ENCODE results near the gene TBC1D8B. TPM values are rescaled to one million over a fixed set of nuclear protein-coding genes. Genes with fewer than 3 reads are reported as not detected.

The TBC1D8B gene
- total and polyA plus RNA-seq, 2 of the 4 experiments (the other 2 are of a cell fraction), result 8.3 to 10.4 TPM

DNA sequence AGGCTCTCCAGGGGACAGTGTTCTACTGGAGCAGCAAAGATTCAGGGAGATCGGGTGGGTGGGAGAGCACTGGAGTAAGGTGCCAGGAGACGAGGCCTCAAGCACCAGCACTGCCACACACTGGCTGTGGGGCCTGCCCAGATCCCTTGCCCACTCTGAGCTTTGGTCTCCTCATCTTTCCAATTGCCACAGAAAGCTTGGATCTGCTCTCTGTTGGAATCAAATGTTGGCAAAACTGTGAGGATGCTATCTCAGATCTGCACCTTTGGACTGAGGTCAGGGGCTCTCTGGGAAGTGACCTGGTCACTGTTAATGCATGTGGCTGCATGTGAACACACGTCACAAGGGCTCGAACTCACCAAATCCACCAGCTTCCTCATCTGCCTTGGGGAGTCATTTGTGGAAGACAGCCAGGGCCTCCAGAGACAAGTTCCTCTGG lies 99.3 kb downstream of the TBC1D8B start:
- H4K91ac ChIP-seq (ENCODE audit: insufficient read depth, low read depth, low read length), result no peak overlapping the region
- H2AK5ac ChIP-seq (ENCODE audit: low read depth, low read length), result no peak overlapping the region
- H4K5ac ChIP-seq (ENCODE audit: low read depth, low read length), result no peak overlapping the region
- WGBS, 2 experiments (ENCODE audit: extremely low coverage in 2 of 2, insufficient read length in 1 of 2), result 50% methylated on average over 2 of the region's 4 CpGs; no CpG with 5 or more reads in 1 of the 2 experiments
- no peaks in the 10 kb centered on the region for H3K79me1 ChIP-seq (ENCODE audit: low read depth in 1 of 2, low read length in 2 of 2)
- no peak overlapping the region for H3K18ac ChIP-seq (ENCODE audit: low read depth, low read length)
- H3K9ac ChIP-seq (ENCODE audit: low read depth, low read length), result no peak overlapping the region
- no peak overlapping the region for H3K4ac ChIP-seq (ENCODE audit: low read depth, low read length)
- no peaks in the 10 kb centered on the region for H3K4me1 ChIP-seq (ENCODE audit: control insufficient read depth, insufficient read depth, low read length)
- ChIA-PET CTCF (interaction anchor here (1.3 kb wide), 1 partner anchor 49 kb away, joined by 4 read pairs; no protein-coding TSS in a partner anchor), POLR2A (ENCODE audit: unreplicated experiment) (no interaction called here)
- H3K9me3 ChIP-seq (ENCODE audit: control insufficient read depth, insufficient read depth, low read length), result no peaks in the 10 kb centered on the region
- no peak overlapping the region for H2BK15ac ChIP-seq (ENCODE audit: low read depth, low read length)
- dilution Hi-C loops (cut with HindIII; ENCODE audit: low sequenced_read_pairs, unreplicated experiment), result no loop called here
- no peaks in the 10 kb centered on the region for H3K36me3 ChIP-seq (ENCODE audit: control insufficient read depth, insufficient read depth, low read length)
- H2AK9ac ChIP-seq (replicated peaks; ENCODE audit: low read depth, low read length, poor library complexity), result no peak overlapping the region
- no peak overlapping the region for H3K27ac ChIP-seq (ENCODE audit: insufficient read depth, low read length)
- H4K8ac ChIP-seq (ENCODE audit: low read depth in 2 of 2, low read length in 2 of 2), result no peak overlapping the region
- no peak for TF ChIP-seq RFX5 (IDR thresholded peaks at IDR 0.05; ENCODE audit: low read depth, low read length)
- TF ChIP-seq RAD21 (IDR thresholded peaks at IDR 0.05; ENCODE audit: low read length), result no peak
- no peak for TF ChIP-seq SMC3 (IDR thresholded peaks at IDR 0.05; ENCODE audit: low read depth, low read length)
- no peak for TF ChIP-seq MXI1 (IDR thresholded peaks at IDR 0.05; ENCODE audit: borderline replicate concordance, low read depth, low read length)
- TF ChIP-seq, protein P1, sequence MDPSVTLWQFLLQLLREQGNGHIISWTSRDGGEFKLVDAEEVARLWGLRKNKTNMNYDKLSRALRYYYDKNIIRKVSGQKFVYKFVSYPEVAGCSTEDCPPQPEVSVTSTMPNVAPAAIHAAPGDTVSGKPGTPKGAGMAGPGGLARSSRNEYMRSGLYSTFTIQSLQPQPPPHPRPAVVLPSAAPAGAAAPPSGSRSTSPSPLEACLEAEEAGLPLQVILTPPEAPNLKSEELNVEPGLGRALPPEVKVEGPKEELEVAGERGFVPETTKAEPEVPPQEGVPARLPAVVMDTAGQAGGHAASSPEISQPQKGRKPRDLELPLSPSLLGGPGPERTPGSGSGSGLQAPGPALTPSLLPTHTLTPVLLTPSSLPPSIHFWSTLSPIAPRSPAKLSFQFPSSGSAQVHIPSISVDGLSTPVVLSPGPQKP (IDR thresholded peaks at IDR 0.05; ENCODE audit: borderline replicate concordance, low read depth, low read length), result no peak
- no peak for TF ChIP-seq RCOR1 (IDR thresholded peaks at IDR 0.05; ENCODE audit: insufficient replicate concordance, low read length)
- TF ChIP-seq MAFK (IDR thresholded peaks at IDR 0.05; ENCODE audit: low read depth, low read length), result no peak
- TF ChIP-seq, protein P2, sequence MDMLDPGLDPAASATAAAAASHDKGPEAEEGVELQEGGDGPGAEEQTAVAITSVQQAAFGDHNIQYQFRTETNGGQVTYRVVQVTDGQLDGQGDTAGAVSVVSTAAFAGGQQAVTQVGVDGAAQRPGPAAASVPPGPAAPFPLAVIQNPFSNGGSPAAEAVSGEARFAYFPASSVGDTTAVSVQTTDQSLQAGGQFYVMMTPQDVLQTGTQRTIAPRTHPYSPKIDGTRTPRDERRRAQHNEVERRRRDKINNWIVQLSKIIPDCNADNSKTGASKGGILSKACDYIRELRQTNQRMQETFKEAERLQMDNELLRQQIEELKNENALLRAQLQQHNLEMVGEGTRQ (IDR thresholded peaks at IDR 0.05; ENCODE audit: low read depth, low read length), result no peak
- no peak for TF ChIP-seq FOS (IDR thresholded peaks at IDR 0.05; ENCODE audit: low read depth, low read length)
- H2BK5ac ChIP-seq (ENCODE audit: low read depth, low read length, poor library complexity, severe bottlenecking), result no peak overlapping the region
- BruUV-seq (replicated peaks), result no TSS peak
- peaks cover 12% of the 10 kb centered on the region for H3K27me3 ChIP-seq (ENCODE audit: control insufficient read depth, insufficient read depth, low read length)
- H4K20me1 ChIP-seq (ENCODE audit: insufficient read depth, low read length), result no peaks in the 10 kb centered on the region
- DNase-seq (no peak), ATAC-seq (ENCODE audit: low read depth) (no peak)
- H3K56ac ChIP-seq (ENCODE audit: extremely low read depth, insufficient read depth, low read length), result no peak overlapping the region
- no peak overlapping the region for H3K4me2 ChIP-seq (ENCODE audit: low read depth, low read length)
- no peaks in the 10 kb centered on the region for H3K9me1 ChIP-seq (ENCODE audit: insufficient read depth, low read length)
- intact Hi-C loops (cut with micrococcal nuclease), result no loop called here
- in situ Hi-C loops (cut with MboI; ENCODE audit: low sequenced_read_pairs), result no loop called here
- H2BK120ac ChIP-seq (ENCODE audit: low read depth, low read length), result no peak overlapping the region
- no peak overlapping the region for H2BK20ac ChIP-seq (ENCODE audit: low read depth, low read length)
- no peak overlapping the region for H3K14ac ChIP-seq (replicated peaks; ENCODE audit: low read depth, low read length)
- H3K4me3 ChIP-seq (ENCODE audit: insufficient read depth, low read depth, low read length), result no peak overlapping the region
- H3K23ac ChIP-seq (ENCODE audit: low read depth, low read length), result no peak overlapping the region
- no peak overlapping the region for H2AFZ ChIP-seq (replicated peaks; ENCODE audit: low read length, poor library complexity)
